HepG2 (cell line): ENCODE results near the gene SAMD10. TPM values are rescaled to one million over a fixed set of nuclear protein-coding genes. Genes with fewer than 3 reads are reported as not detected.

Source experiments
- CBFB ChIP-seq: sonication (generic); formaldehyde crosslinking; IDR thresholded peaks from 2 replicates; pipeline ENCODE4 v1.4.0; 2020; ENCODE audit warnings: missing genetic modification reagents
- CHD4 ChIP-seq: fragments of 200-600 bp; sonication (generic); IDR thresholded peaks from 2 replicates; pipeline ENCODE4 v1.7.0; 2017; ENCODE audit warnings: mild to moderate bottlenecking, low read length, borderline replicate concordance
- NR3C1 ChIP-seq: sonication (generic); formaldehyde crosslinking; IDR thresholded peaks from 2 replicates; pipeline ENCODE4 v1.4.0; 2020; ENCODE audit warnings: missing genetic modification reagents
- SP1 ChIP-seq, 2 experiments: fragments of 450-650 bp in 1 of 2; sonication (generic) in 1 of 2; formaldehyde crosslinking in 1 of 2; IDR thresholded peaks; 2 replicates each; pipeline versions ENCODE4 v1.4.0 to v1.6.1; 2016 to 2020; ENCODE audit warnings: missing genetic modification reagents in 1 of 2
- TBX3 ChIP-seq: fragments of 450-650 bp; IDR thresholded peaks from 2 replicates; pipeline ENCODE4 v1.6.1; 2017; ENCODE audit warnings: antibody characterized with exemption, mild to moderate bottlenecking, inconsistent platforms, borderline replicate concordance
- ZIK1 ChIP-seq: sonication (generic); formaldehyde crosslinking; IDR thresholded peaks from 2 replicates; pipeline ENCODE4 v1.5.0; 2020; ENCODE audit warnings: mild to moderate bottlenecking, low read depth, missing genetic modification reagents, borderline replicate concordance
- ZNF264 ChIP-seq: sonication (generic); formaldehyde crosslinking; IDR thresholded peaks from 2 replicates; pipeline ENCODE4 v1.4.0; 2020; ENCODE audit warnings: missing genetic modification reagents
- ZNF562 ChIP-seq: sonication (generic); formaldehyde crosslinking; IDR thresholded peaks from 2 replicates; pipeline ENCODE4 v1.8.0; 2022; ENCODE audit warnings: missing genetic modification reagents, borderline replicate concordance
- ZNF614 ChIP-seq: IDR thresholded peaks from 2 replicates; pipeline ENCODE4 v1.6.1; 2018; ENCODE audit warnings: missing biosample characterization, missing genetic modification reagents, inconsistent platforms, borderline replicate concordance
- polyA plus RNA-seq, 8 experiments: library from polyadenylated mRNA; depleted of rRNA in 3 of 8; stranded (reverse) in 7 of 8; unstranded in 1 of 8; fragments of >200 nt; fragmentation: Illumina TruSeq in 4 of 8; extraction: Trizol in 4 of 8; gene quantifications; 2 replicates each; pipeline versions ENCODE4 v1.2.1 to v1.2.3, GENCODE V29; 2011 to 2016; ENCODE audit warnings: low read depth in 4 of 8, missing spikeins in 1 of 8, mixed read lengths in 1 of 8; ENCODE audit not compliant: insufficient read depth in 1 of 8
- total RNA-seq, 5 experiments: library from RNA; depleted of rRNA; stranded (reverse); fragments of >200 nt; fragmentation: Illumina TruSeq; extraction: Trizol; gene quantifications; 2 replicates each; pipeline ENCODE4 v1.2.3, GENCODE V29; 2016; ENCODE audit warnings: low read depth in 1 of 5
- TF ChIP-seq, protein P1 (sequence below): sonication (generic); formaldehyde crosslinking; IDR thresholded peaks from 2 replicates; pipeline ENCODE4 v1.4.0; 2020; ENCODE audit warnings: missing genetic modification reagents, borderline replicate concordance
- TF ChIP-seq, protein P2 (sequence below): sonication (generic); formaldehyde crosslinking; IDR thresholded peaks from 2 replicates; pipeline ENCODE4 v1.9.0; 2021; ENCODE audit warnings: mild to moderate bottlenecking, missing genetic modification reagents
- TF ChIP-seq, protein P3 (sequence below): sonication (generic); formaldehyde crosslinking; IDR thresholded peaks from 2 replicates; pipeline ENCODE4 v1.5.0; 2020; ENCODE audit warnings: missing genetic modification reagents
- TF ChIP-seq, protein P4 (sequence below): sonication (generic); formaldehyde crosslinking; IDR thresholded peaks from 2 replicates; pipeline ENCODE4 v1.5.0; 2020; ENCODE audit warnings: missing genetic modification reagents
- TF ChIP-seq, protein P5 (sequence below): sonication (generic); formaldehyde crosslinking; IDR thresholded peaks from 2 replicates; pipeline ENCODE4 v1.5.1; 2020; ENCODE audit warnings: missing genetic modification reagents, mild to moderate bottlenecking, borderline replicate concordance

SAMD10 gene
- total and polyA plus RNA-seq, 2 of the 13 experiments (the other 11 are each of a cell fraction or from before 2014, with no cell fraction given), result 6.1 to 11.0 TPM

DNA sequence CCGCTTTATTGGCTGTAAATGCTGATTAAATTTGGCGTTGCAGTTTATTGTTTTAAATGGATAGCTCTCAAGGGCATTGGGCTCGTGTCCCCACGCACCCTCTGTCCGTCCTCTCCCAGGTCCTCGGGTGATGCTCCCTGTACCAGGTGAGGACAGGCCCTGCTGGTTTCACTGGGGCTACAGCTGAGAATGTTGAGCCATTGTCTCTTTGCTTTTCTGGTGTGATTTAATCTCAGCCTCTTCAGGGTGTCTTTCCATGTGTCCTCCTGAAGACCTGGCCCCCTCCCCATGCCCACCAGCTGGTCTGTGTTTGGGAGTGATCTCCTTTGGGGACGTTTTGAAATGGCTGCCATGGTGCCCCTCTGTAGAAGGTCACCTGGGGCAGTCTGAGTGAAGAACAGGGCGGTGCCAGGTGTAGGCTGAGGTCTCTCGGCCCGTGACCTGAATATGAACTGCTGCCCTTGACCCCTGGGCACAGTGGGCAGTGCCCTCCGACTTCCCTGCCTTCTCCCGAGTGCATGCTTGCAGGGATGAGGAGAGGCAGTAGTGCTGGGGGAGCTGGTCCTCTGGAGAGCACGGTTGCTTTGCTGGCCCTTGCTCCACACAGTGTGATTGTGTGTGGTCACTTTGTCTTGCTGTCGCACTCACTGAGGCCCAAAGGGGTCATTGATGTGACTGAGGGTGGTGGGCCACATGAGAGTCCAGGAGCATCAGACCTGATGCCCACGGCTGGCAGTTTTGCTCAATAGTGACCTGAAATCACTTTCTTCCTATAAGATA, 44.1 kb upstream of the SAMD10 start (continued):
- TF ChIP-seq, protein P1, sequence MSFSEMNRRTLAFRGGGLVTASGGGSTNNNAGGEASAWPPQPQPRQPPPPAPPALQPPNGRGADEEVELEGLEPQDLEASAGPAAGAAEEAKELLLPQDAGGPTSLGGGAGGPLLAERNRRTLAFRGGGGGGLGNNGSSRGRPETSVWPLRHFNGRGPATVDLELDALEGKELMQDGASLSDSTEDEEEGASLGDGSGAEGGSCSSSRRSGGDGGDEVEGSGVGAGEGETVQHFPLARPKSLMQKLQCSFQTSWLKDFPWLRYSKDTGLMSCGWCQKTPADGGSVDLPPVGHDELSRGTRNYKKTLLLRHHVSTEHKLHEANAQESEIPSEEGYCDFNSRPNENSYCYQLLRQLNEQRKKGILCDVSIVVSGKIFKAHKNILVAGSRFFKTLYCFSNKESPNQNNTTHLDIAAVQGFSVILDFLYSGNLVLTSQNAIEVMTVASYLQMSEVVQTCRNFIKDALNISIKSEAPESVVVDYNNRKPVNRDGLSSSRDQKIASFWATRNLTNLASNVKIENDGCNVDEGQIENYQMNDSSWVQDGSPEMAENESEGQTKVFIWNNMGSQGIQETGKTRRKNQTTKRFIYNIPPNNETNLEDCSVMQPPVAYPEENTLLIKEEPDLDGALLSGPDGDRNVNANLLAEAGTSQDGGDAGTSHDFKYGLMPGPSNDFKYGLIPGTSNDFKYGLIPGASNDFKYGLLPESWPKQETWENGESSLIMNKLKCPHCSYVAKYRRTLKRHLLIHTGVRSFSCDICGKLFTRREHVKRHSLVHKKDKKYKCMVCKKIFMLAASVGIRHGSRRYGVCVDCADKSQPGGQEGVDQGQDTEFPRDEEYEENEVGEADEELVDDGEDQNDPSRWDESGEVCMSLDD (CRISPR knock-in tag), result no peak
- TF ChIP-seq CHD4 (peak; percentile 28; the same call in 1 of the 2 replicates), ZNF264 (CRISPR knock-in tag) (no peak), ZIK1 (CRISPR knock-in tag) (no peak; the same call in 1 of the 2 replicates), ZNF562 (CRISPR knock-in tag) (no peak), NR3C1 (CRISPR knock-in tag) (no peak), ZNF614 (CRISPR knock-in tag) (0 out of 2 replicates have a peak, but pooled peaks have one; percentile 2), SP1 (IDR thresholded peaks at IDR 0.05) (no peak), SP1 (CRISPR knock-in tag; IDR thresholded peaks at IDR 0.05) (no peak; the same call in 1 of the 2 replicates), CBFB (CRISPR knock-in tag) (no peak; the same call in 1 of the 2 replicates), TBX3 (no peak)
- TF ChIP-seq, protein P2, sequence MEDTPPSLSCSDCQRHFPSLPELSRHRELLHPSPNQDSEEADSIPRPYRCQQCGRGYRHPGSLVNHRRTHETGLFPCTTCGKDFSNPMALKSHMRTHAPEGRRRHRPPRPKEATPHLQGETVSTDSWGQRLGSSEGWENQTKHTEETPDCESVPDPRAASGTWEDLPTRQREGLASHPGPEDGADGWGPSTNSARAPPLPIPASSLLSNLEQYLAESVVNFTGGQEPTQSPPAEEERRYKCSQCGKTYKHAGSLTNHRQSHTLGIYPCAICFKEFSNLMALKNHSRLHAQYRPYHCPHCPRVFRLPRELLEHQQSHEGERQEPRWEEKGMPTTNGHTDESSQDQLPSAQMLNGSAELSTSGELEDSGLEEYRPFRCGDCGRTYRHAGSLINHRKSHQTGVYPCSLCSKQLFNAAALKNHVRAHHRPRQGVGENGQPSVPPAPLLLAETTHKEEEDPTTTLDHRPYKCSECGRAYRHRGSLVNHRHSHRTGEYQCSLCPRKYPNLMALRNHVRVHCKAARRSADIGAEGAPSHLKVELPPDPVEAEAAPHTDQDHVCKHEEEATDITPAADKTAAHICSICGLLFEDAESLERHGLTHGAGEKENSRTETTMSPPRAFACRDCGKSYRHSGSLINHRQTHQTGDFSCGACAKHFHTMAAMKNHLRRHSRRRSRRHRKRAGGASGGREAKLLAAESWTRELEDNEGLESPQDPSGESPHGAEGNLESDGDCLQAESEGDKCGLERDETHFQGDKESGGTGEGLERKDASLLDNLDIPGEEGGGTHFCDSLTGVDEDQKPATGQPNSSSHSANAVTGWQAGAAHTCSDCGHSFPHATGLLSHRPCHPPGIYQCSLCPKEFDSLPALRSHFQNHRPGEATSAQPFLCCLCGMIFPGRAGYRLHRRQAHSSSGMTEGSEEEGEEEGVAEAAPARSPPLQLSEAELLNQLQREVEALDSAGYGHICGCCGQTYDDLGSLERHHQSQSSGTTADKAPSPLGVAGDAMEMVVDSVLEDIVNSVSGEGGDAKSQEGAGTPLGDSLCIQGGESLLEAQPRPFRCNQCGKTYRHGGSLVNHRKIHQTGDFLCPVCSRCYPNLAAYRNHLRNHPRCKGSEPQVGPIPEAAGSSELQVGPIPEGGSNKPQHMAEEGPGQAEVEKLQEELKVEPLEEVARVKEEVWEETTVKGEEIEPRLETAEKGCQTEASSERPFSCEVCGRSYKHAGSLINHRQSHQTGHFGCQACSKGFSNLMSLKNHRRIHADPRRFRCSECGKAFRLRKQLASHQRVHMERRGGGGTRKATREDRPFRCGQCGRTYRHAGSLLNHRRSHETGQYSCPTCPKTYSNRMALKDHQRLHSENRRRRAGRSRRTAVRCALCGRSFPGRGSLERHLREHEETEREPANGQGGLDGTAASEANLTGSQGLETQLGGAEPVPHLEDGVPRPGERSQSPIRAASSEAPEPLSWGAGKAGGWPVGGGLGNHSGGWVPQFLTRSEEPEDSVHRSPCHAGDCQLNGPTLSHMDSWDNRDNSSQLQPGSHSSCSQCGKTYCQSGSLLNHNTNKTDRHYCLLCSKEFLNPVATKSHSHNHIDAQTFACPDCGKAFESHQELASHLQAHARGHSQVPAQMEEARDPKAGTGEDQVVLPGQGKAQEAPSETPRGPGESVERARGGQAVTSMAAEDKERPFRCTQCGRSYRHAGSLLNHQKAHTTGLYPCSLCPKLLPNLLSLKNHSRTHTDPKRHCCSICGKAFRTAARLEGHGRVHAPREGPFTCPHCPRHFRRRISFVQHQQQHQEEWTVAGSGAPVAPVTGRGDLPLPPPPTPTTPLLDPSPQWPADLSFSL (CRISPR knock-in tag), result no peak
- TF ChIP-seq, protein P3, sequence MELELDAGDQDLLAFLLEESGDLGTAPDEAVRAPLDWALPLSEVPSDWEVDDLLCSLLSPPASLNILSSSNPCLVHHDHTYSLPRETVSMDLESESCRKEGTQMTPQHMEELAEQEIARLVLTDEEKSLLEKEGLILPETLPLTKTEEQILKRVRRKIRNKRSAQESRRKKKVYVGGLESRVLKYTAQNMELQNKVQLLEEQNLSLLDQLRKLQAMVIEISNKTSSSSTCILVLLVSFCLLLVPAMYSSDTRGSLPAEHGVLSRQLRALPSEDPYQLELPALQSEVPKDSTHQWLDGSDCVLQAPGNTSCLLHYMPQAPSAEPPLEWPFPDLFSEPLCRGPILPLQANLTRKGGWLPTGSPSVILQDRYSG (CRISPR knock-in tag), result no peak
- TF ChIP-seq, protein P4, sequence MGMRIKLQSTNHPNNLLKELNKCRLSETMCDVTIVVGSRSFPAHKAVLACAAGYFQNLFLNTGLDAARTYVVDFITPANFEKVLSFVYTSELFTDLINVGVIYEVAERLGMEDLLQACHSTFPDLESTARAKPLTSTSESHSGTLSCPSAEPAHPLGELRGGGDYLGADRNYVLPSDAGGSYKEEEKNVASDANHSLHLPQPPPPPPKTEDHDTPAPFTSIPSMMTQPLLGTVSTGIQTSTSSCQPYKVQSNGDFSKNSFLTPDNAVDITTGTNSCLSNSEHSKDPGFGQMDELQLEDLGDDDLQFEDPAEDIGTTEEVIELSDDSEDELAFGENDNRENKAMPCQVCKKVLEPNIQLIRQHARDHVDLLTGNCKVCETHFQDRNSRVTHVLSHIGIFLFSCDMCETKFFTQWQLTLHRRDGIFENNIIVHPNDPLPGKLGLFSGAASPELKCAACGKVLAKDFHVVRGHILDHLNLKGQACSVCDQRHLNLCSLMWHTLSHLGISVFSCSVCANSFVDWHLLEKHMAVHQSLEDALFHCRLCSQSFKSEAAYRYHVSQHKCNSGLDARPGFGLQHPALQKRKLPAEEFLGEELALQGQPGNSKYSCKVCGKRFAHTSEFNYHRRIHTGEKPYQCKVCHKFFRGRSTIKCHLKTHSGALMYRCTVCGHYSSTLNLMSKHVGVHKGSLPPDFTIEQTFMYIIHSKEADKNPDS (CRISPR knock-in tag), result peak; percentile 21; the same call in 1 of the 2 replicates
- TF ChIP-seq, protein P5, sequence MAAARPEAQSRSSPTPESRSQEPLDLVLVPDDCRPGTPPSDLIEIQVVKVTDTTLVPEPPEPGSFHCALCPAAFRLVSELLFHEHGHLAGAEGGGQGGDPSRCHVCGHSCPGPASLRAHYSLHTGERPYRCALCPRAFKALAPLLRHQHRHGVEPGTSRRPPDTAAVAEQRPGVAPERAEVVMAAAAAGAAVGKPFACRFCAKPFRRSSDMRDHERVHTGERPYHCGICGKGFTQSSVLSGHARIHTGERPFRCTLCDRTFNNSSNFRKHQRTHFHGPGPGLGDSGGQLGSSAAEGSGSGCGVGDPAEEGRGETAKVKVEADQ (CRISPR knock-in tag), result no peak
